Thyroid gland (tissue), 4 donors: ENCODE measurements around the gene EML1. TPM values are rescaled to one million over a fixed set of nuclear protein-coding genes. Genes with fewer than 3 reads are reported as not detected.

Source experiments
- DNase-seq, 2 donors: peaks; one replicate each; pipeline ENCODE4 v3.0.0-alpha.2; 2019
- H3K27ac ChIP-seq, 3 donors: fragments of 200-600 bp; sonication (generic); 1 replicate in 2 of 3; 2 replicates in 1 of 3; pipeline ENCODE4 v1.5.1; 2016 to 2019; ENCODE audit warnings: mild to moderate bottlenecking in 1 of 3, moderate library complexity in 1 of 3
- H3K27me3 ChIP-seq: fragments of 200-600 bp; sonication (generic); one replicate; pipeline ENCODE4 v1.5.1; 2019
- H3K36me3 ChIP-seq, 2 donors: fragments of 200-600 bp; sonication (generic); one replicate each; pipeline ENCODE4 v1.5.1; 2016 to 2019
- H3K4me1 ChIP-seq, 2 donors: fragments of 200-600 bp; sonication (generic); one replicate each; pipeline ENCODE4 v1.5.1; 2017 to 2019
- H3K4me3 ChIP-seq, 3 donors: fragments of 200-600 bp; sonication (generic); replicated peaks in 1 of 3; 1 replicate in 2 of 3; 2 replicates in 1 of 3; pipeline ENCODE4 v1.5.1; 2016; ENCODE audit warnings: mild to moderate bottlenecking in 1 of 3
- H3K9me3 ChIP-seq: fragments of 200-600 bp; sonication (generic); one replicate; pipeline ENCODE4 v1.5.1; 2017
- CTCF ChIP-seq, 6 experiments: fragments of 200-600 bp in 3 of 6; fragments of 450-650 bp in 3 of 6; sonication (generic) in 3 of 6; IDR thresholded peaks; one replicate each; pipeline ENCODE4 v1.5.1; 2016 to 2019; ENCODE audit warnings: antibody characterized with exemption in 6 of 6, mild to moderate bottlenecking in 2 of 6, inconsistent platforms in 1 of 6, moderate library complexity in 1 of 6
- POLR2A ChIP-seq, 2 donors: fragments of 450-650 bp; IDR thresholded peaks; one replicate each; pipeline ENCODE4 v1.6.1; 2017; ENCODE audit warnings: antibody characterized with exemption in 2 of 2, mild to moderate bottlenecking in 2 of 2, moderate library complexity in 1 of 2
- WGBS, 2 donors: methylation state at CpG; one replicate each; pipeline ENCODE4 v1.1.5; 2017; 5-methylcytosine and 5-hydroxymethylcytosine counted together
- intact Hi-C: fragments of 100-400 bp; cut with DNase I; formaldehyde crosslinking; loops from one replicate; pipeline ENCODE4 v1.15.1; 2023
- total RNA-seq, 4 donors: library from RNA; depleted of rRNA; stranded (reverse); fragments of >200 nt; gene quantifications; one replicate each; pipeline ENCODE4 v1.2.3, GENCODE V29; 2016

Gene EML1
- total RNA-seq, 4 donors from 2014 or later: 24.2 to 58.7 (median 37.9) TPM

- Histone ChIP-seq H3K9me3 (no peaks in the 10 kb centered on the region), H3K27ac (no peak overlapping the region), H3K36me3 (no peaks in the 10 kb centered on the region), H3K4me3 (no peak overlapping the region), H3K27me3 (no peaks in the 10 kb centered on the region), H3K4me1 (peaks cover 0 to 9% of the 10 kb centered on the region in 2 donors)
- WGBS, 2 donors: 46 to 64% methylated on average over 6 of the region's 6 CpGs
- TF ChIP-seq POLR2A (IDR thresholded peaks at IDR 0.05): no peak
- no peak for TF ChIP-seq CTCF (IDR thresholded peaks at IDR 0.05)
- DNase-seq: peak; percentile 28 to 39
- intact Hi-C loops: no loop called here
Observed at GRCh38 chr14:99774556-99775307, 18.5 kb upstream of the EML1 start.

- no peaks in the 10 kb centered on the region for H3K36me3 ChIP-seq
- 83 to 89% methylated on average over 9 of the region's 9 CpGs for WGBS, 2 donors
- no peak overlapping the region for H3K4me3 ChIP-seq
- H3K9me3 ChIP-seq: no peaks in the 10 kb centered on the region
- intact Hi-C loops: no loop called here
- no peak for TF ChIP-seq CTCF (IDR thresholded peaks at IDR 0.05)
- TF ChIP-seq POLR2A (IDR thresholded peaks at IDR 0.05): no peak
- H3K27me3 ChIP-seq: no peaks in the 10 kb centered on the region
- DNase-seq: no peak
- H3K27ac ChIP-seq: no peak overlapping the region
- peaks cover 0 to 9% of the 10 kb centered on the region in 2 donors for H3K4me1 ChIP-seq
Observed at GRCh38 chr14:99775351-99775750, 17.9 kb upstream of the EML1 start.

GRCh38 chr14:99777951-99778350, 15.3 kb upstream of the EML1 start:
- Histone ChIP-seq H3K27ac (no peak overlapping the region), H3K36me3 (no peaks in the 10 kb centered on the region), H3K9me3 (no peaks in the 10 kb centered on the region), H3K4me1 (peaks cover 0 to 13% of the 10 kb centered on the region in 2 donors), H3K27me3 (no peaks in the 10 kb centered on the region), H3K4me3 (no peak overlapping the region)
- intact Hi-C loops: no loop called here
- 92 to 98% methylated on average over 2 of the region's 2 CpGs for WGBS, 2 donors
- no peak for TF ChIP-seq CTCF (IDR thresholded peaks at IDR 0.05)
- no peak for TF ChIP-seq POLR2A (IDR thresholded peaks at IDR 0.05)
- no peak for DNase-seq

GRCh38 chr14:99779751-99780150, 13.5 kb upstream of the EML1 start:
- Histone ChIP-seq H3K27ac (no peak overlapping the region), H3K4me3 (no peak overlapping the region), H3K27me3 (no peaks in the 10 kb centered on the region), H3K36me3 (no peaks in the 10 kb centered on the region), H3K9me3 (no peaks in the 10 kb centered on the region), H3K4me1 (peaks cover 0 to 5% of the 10 kb centered on the region in 2 donors)
- TF ChIP-seq CTCF (IDR thresholded peaks at IDR 0.05) (no peak), POLR2A (IDR thresholded peaks at IDR 0.05) (no peak)
- no peak for DNase-seq
- 88 to 100% methylated on average over 1 of the region's 1 CpG for WGBS, 2 donors
- intact Hi-C loops: no loop called here

GRCh38 chr14:99780690-99781089, 12.5 kb upstream of the EML1 start:
- intact Hi-C loops: no loop called here
- no peaks in the 10 kb centered on the region for H3K27me3 ChIP-seq
- no peak for DNase-seq
- H3K36me3 ChIP-seq: no peaks in the 10 kb centered on the region
- H3K4me3 ChIP-seq: no peak overlapping the region
- 83 to 84% methylated on average over 9 of the region's 9 CpGs for WGBS, 2 donors
- TF ChIP-seq CTCF (IDR thresholded peaks at IDR 0.05): no peak
- TF ChIP-seq POLR2A (IDR thresholded peaks at IDR 0.05): no peak
- no peaks in the 10 kb centered on the region for H3K9me3 ChIP-seq
- peaks cover 0 to 4% of the 10 kb centered on the region in 2 donors for H3K4me1 ChIP-seq
- no peak overlapping the region for H3K27ac ChIP-seq
